SK-N-SH (cell line): ENCODE measurements around the gene MRPL27.

ENCODE experiments used
- SIN3A ChIP-seq: IDR thresholded peaks from 2 replicates; pipeline ENCODE4 v1.6.1; 2012; ENCODE audit warnings: low read depth, mild to moderate bottlenecking, low read length, moderate library complexity, borderline replicate concordance
- YY1 ChIP-seq: IDR thresholded peaks from 2 replicates; pipeline ENCODE4 v1.4.0; 2012; ENCODE audit warnings: low read depth, mild to moderate bottlenecking
- TF ChIP-seq, protein P1 (sequence below): fragments of 200-600 bp; sonication (generic); IDR thresholded peaks from 2 replicates; pipeline ENCODE4 v1.6.1; 2017; ENCODE audit warnings: antibody characterized with exemption, mild to moderate bottlenecking, moderate library complexity

GRCh38 chr17:50344731-50345365 is 28.1 kb downstream of the MRPL27 start:
- TF ChIP-seq, protein P1, sequence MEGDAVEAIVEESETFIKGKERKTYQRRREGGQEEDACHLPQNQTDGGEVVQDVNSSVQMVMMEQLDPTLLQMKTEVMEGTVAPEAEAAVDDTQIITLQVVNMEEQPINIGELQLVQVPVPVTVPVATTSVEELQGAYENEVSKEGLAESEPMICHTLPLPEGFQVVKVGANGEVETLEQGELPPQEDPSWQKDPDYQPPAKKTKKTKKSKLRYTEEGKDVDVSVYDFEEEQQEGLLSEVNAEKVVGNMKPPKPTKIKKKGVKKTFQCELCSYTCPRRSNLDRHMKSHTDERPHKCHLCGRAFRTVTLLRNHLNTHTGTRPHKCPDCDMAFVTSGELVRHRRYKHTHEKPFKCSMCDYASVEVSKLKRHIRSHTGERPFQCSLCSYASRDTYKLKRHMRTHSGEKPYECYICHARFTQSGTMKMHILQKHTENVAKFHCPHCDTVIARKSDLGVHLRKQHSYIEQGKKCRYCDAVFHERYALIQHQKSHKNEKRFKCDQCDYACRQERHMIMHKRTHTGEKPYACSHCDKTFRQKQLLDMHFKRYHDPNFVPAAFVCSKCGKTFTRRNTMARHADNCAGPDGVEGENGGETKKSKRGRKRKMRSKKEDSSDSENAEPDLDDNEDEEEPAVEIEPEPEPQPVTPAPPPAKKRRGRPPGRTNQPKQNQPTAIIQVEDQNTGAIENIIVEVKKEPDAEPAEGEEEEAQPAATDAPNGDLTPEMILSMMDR: no peak
- TF ChIP-seq YY1 (no peak), SIN3A (no peak)
